ENCODE results near the gene SRPK3. TPM values are rescaled to one million over a fixed set of nuclear protein-coding genes. Genes with fewer than 3 reads are reported as not detected.
A peak's percentile ranks its signal among the peaks of the same experiment; 100 is the strongest.

The SRPK3 gene
- total RNA-seq, 1 donor from 2014 or later = not detected

DNA sequence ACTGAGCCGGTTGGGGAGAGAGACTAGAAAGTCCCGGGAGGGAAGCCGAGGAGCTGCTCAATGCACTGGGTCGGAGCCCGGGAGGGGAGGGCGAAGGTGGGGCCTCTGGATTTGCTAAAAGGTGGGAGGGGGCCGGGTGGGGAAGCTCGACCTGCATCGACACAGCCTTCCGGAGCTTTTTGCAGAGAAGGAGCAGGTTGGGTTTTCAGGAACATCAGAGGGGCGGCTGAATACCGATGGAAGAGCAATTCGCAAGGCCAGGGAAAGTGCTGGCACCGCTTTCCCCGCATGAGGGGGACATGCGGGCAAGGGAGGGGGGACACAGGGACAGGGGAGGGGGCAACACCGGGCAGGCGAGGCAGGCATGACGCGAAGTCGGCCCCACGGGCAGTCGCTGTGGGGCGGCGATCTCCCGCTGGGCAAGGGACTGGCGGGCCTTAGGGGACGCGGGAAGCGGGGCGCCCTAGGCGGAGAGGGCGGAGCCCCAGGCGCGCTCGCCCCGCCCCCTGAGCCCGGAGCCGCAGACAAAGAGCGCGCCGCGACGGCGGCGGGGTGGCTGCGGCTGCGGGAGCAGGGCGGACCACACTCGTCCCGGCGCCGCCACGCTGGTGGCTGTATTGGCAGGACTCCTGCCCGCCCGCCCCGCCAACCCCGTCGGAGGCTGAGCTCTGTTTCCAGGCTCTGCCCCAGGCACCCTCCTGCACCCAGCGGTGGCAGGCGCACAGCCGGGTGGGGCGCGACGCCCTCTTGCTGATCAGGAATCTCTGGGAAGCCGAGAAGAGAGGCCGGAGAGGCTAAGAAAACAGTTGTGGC lies 37.9 kb downstream of the SRPK3 start:
- peak; percentile 35 for DNase-seq (ENCODE audit: low spot score)
- peaks cover 22% of the 10 kb centered on the region for H3K4me1 Mint-ChIP-seq (ENCODE audit: low read depth)
- H3K9me3 Mint-ChIP-seq = no peaks in the 10 kb centered on the region
- peaks cover 13% of the 10 kb centered on the region for H3K27me3 Mint-ChIP-seq (ENCODE audit: low read depth)
- peak overlapping the region; percentile 26 for H3K4me3 Mint-ChIP-seq (ENCODE audit: low read depth)
- no peak overlapping the region for H3K27ac Mint-ChIP-seq
- H3K36me3 Mint-ChIP-seq (ENCODE audit: low read depth) = no peaks in the 10 kb centered on the region
- intact Hi-C loops (cut with micrococcal nuclease) = no loop called here

DNA sequence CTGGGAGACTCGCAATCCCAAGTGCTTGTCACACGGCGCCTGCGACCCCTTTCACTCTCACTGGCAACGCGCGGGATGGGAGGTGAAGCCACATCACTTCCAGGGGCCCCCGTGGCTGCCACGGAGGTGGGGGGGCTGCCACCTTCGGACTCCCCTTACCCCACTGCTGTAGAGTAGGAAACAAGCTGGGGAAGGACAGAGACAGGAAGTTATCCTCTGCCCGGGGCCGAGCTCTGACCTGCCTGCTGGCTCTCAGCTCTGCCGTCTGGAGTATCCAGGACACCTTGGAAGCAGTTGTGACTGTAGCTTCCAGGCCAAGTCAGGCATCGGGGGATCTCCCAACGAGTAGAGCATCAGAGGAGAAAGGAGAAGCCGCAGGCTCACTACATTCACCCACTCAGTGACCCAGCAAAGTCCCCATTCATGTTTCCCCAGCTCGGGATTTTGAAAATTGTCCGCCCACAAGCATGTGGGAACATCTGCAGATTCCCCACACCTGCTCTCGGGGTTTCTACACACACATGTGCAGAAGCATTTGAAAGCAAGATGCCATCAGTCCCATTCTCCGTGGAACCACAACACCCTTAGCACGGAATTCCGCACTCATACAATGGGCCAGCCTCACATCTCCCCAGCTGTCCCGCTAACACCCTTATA lies 38.7 kb downstream of the SRPK3 start:
- no peak for DNase-seq (ENCODE audit: low spot score)
- Mint-ChIP-seq H3K27ac (no peak overlapping the region), H3K27me3 (ENCODE audit: low read depth) (peaks cover 15% of the 10 kb centered on the region), H3K9me3 (no peaks in the 10 kb centered on the region), H3K4me1 (ENCODE audit: low read depth) (peaks cover 22% of the 10 kb centered on the region), H3K4me3 (ENCODE audit: low read depth) (peak overlapping the region; percentile 26), H3K36me3 (ENCODE audit: low read depth) (no peaks in the 10 kb centered on the region)
- intact Hi-C loops (cut with micrococcal nuclease) = no loop called here

DNA sequence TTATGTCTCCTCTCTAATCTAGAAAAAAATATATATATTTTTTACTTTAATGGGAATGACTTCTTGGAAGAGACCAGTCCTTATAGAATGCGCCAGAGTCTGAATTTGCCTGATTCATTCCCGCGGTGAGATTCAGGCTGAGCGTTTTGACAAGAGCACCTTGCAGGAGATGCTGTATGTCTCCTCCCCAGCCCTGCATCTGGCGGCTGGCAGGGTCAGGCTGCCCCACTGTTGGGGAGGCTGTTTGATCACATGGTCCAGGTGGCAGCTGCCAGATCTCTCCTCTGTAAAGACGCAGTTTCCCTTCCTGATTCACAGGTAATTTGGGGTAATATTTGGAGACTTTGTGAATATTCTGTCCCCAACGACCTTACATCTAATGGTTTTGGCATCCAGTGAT lies 39.8 kb downstream of the SRPK3 start:
- Mint-ChIP-seq H3K27me3 (ENCODE audit: low read depth) (peaks cover 8% of the 10 kb centered on the region), H3K4me1 (ENCODE audit: low read depth) (peaks cover 19% of the 10 kb centered on the region), H3K9me3 (no peaks in the 10 kb centered on the region), H3K27ac (no peak overlapping the region), H3K36me3 (ENCODE audit: low read depth) (no peaks in the 10 kb centered on the region), H3K4me3 (ENCODE audit: low read depth) (no peak overlapping the region)
- intact Hi-C loops (cut with micrococcal nuclease) = no loop called here
- DNase-seq (ENCODE audit: low spot score) = no peak

DNA sequence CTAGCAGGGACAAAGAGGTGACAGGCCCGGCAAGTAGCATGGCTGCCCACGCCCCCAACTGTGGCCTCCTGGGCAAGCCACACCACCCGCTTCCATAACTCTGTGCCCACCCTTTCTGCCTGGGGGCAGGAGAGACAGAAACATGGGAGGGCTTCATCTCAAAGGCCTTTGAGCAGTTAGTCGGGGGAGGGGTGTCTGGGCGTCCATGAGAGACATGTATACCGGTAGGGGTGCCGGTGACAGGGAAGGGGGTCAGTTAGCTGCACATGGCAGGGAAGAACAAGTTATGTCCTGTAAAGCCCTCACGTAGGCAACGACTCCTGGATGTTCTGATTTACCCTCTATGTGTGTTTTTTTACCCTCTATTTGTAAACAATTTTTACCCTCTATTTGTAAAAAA lies 40.2 kb downstream of the SRPK3 start:
- intact Hi-C loops (cut with micrococcal nuclease) = no loop called here
- H3K4me3 Mint-ChIP-seq (ENCODE audit: low read depth) = no peak overlapping the region
- no peak for DNase-seq (ENCODE audit: low spot score)
- H3K4me1 Mint-ChIP-seq (ENCODE audit: low read depth) = peaks cover 19% of the 10 kb centered on the region
- no peaks in the 10 kb centered on the region for H3K36me3 Mint-ChIP-seq (ENCODE audit: low read depth)
- H3K27me3 Mint-ChIP-seq (ENCODE audit: low read depth) = peaks cover 8% of the 10 kb centered on the region
- H3K9me3 Mint-ChIP-seq = no peaks in the 10 kb centered on the region
- H3K27ac Mint-ChIP-seq = no peak overlapping the region

DNA sequence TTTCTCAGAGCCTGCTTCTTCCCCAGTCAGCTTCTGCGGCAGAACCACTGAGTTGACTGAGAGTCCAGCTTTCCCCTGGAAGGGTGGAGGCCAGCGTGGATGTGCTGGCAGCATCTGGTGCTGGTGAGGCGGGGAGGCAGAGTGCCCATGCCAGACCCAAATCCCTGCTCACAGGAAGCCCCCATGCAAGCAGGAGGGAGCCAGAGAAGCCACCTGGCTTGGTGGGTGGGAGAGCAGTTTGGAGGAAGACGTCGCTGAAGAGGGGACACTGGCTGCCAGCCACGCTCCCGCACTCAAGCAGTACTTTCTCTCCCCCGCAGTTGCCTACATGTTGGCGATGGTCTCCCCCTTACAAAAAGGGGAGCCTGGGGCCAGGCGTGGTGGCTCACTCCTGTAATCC lies 43.5 kb downstream of the SRPK3 start:
- no peak overlapping the region for H3K27ac Mint-ChIP-seq
- no peak for DNase-seq (ENCODE audit: low spot score)
- intact Hi-C loops (cut with micrococcal nuclease) = no loop called here

DNA sequence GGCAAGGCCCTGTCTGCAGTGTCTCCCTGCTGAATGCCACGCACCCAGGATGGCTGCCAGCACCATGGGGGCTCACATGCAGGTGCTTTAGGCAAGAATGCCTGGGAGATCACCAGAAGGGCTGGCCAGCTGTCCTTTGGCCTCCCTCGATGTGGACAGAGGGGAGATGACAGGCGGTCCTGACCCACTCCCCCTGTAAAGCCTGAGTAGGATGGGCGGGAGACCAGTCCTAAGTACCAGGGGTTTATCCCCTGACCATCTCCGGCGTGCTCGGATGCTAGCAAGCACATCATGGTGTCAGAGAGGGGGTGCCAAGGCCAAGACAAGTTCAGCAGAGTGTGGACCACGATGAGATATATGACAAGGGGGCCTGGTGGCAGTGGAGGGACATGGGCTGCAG lies 44.2 kb downstream of the SRPK3 start:
- Mint-ChIP-seq H3K36me3 (ENCODE audit: low read depth) (no peaks in the 10 kb centered on the region), H3K27ac (no peak overlapping the region), H3K9me3 (no peaks in the 10 kb centered on the region), H3K4me1 (ENCODE audit: low read depth) (peaks cover 14% of the 10 kb centered on the region), H3K4me3 (ENCODE audit: low read depth) (no peak overlapping the region), H3K27me3 (ENCODE audit: low read depth) (peaks cover 23% of the 10 kb centered on the region)
- no peak for DNase-seq (ENCODE audit: low spot score)
- intact Hi-C loops (cut with micrococcal nuclease) = no loop called here

More for the DNA sequence above, 43.5 kb downstream of the SRPK3 start:
- Mint-ChIP-seq H3K27me3 (ENCODE audit: low read depth) (peaks cover 23% of the 10 kb centered on the region), H3K4me1 (ENCODE audit: low read depth) (peaks cover 14% of the 10 kb centered on the region), H3K9me3 (no peaks in the 10 kb centered on the region), H3K36me3 (ENCODE audit: low read depth) (no peaks in the 10 kb centered on the region), H3K4me3 (ENCODE audit: low read depth) (no peak overlapping the region)

DNA sequence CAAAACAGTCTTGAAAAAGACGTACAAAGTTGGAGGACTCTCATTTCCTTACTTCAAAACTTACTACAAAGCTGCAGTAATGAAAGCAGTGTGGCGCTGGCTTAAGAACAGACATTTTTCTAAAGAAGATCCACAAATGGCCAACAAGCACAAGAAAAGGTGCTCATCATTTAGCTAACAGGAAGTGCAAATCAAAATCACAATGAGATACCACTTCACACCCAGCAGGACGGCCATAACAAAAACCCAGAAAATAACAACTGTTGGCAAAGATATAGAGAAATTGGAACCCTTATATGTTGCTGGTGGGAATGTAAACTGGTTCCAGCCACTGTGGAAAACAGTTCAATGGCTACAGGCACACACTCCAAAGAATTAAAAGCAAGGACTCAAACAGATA lies 46.2 kb downstream of the SRPK3 start:
- Mint-ChIP-seq H3K27me3 (ENCODE audit: low read depth) (peaks cover 31% of the 10 kb centered on the region), H3K4me3 (ENCODE audit: low read depth) (no peak overlapping the region), H3K27ac (no peak overlapping the region), H3K36me3 (ENCODE audit: low read depth) (no peaks in the 10 kb centered on the region), H3K9me3 (no peaks in the 10 kb centered on the region), H3K4me1 (ENCODE audit: low read depth) (peaks cover 11% of the 10 kb centered on the region)
- intact Hi-C loops (cut with micrococcal nuclease) = no loop called here
- no peak for DNase-seq (ENCODE audit: low spot score)

DNA sequence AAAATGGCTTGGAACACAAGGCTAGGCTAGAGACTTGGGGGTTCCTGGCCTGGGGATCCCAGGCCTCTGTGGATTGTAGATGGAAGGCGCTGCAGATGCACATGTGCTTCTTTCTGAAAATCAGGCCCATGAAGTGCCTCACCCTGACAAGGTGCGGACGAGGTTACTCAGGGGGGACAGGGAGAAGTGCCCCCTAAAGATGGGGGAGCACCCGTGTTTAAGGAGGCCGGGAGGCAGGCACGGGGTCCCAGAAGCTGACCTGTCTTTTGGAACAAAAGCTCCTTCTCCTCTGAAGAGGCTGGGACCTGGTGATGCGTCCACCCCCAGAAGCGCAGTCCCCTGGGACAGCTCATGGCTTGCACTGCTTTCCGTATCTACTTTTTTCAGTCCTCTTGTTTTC lies 47.1 kb downstream of the SRPK3 start:
- H3K4me3 Mint-ChIP-seq (ENCODE audit: low read depth) = no peak overlapping the region
- DNase-seq (ENCODE audit: low spot score) = no peak
- H3K4me1 Mint-ChIP-seq (ENCODE audit: low read depth) = peaks cover 3% of the 10 kb centered on the region
- intact Hi-C loops (cut with micrococcal nuclease) = no loop called here
- no peak overlapping the region for H3K27ac Mint-ChIP-seq
- H3K36me3 Mint-ChIP-seq (ENCODE audit: low read depth) = no peaks in the 10 kb centered on the region
- peaks cover 34% of the 10 kb centered on the region for H3K27me3 Mint-ChIP-seq (ENCODE audit: low read depth)
- no peaks in the 10 kb centered on the region for H3K9me3 Mint-ChIP-seq

DNA sequence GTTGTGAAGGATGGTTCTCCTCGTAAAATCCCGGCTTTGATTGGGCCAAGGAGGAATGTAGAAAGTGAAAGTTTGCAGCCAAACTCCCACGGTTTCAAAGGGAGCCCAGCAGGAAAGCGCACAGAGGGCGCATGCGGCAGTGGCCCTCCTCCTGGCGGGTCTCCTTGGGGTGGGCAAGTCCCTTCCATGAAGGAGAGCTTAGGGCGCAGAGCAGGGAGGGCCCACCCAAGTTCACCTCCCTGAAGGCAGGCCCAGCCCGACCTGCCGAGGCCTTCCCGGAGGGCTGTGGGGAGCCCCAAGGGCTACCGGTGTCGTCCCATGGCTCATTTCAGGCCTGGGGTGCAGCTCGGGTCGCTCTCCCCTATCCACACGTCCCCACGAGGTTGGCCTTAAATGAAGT lies 47.5 kb downstream of the SRPK3 start:
- intact Hi-C loops (cut with micrococcal nuclease) = no loop called here
- Mint-ChIP-seq H3K4me3 (ENCODE audit: low read depth) (no peak overlapping the region), H3K27ac (no peak overlapping the region)

DNA sequence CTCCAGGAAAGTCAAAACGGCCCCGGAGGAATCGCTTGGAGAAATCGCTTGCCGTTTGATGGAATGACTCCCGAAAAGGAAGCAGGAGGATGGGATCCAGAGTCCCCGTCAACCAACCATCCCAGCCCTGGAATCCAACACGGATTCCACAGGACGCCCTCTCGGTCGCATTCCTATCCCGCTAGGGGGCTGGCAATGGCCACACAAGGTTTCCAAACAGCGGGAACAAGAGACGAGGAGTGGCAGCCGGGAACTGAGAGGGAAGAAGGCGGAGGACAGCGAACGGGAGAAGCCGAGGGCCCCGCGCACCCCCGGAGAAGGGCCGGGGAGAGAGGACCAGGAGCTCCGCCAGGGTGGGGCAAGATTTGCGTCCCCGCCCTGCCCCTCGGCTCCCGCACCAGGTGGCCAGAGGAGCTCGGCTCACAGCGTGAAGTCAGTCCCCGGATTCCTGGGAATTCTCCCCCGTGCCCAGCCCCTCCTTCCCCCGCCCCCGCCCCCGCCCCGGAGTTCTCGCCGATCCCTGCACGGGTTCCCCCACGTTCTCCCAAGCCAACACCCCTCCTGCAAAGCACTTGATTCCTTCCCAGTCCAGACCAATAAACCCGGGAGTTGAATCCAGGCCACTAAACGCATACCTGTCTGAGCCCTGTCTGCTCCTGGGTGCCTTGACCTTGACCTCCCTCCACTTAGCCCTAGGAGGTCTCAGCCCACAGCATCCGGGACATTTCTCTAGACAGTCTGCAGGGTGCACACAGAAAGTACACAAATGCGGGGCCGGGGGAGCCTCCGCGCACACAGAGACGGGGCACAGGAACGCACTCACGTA lies 48.1 kb downstream of the SRPK3 start:
- no peak overlapping the region for H3K4me3 Mint-ChIP-seq (ENCODE audit: low read depth)

More for the DNA sequence above, 47.5 kb downstream of the SRPK3 start:
- H3K4me1 Mint-ChIP-seq (ENCODE audit: low read depth) = peaks cover 3% of the 10 kb centered on the region
- no peaks in the 10 kb centered on the region for H3K36me3 Mint-ChIP-seq (ENCODE audit: low read depth)
- peaks cover 38% of the 10 kb centered on the region for H3K27me3 Mint-ChIP-seq (ENCODE audit: low read depth)
- no peaks in the 10 kb centered on the region for H3K9me3 Mint-ChIP-seq
- DNase-seq (ENCODE audit: low spot score) = no peak

DNA sequence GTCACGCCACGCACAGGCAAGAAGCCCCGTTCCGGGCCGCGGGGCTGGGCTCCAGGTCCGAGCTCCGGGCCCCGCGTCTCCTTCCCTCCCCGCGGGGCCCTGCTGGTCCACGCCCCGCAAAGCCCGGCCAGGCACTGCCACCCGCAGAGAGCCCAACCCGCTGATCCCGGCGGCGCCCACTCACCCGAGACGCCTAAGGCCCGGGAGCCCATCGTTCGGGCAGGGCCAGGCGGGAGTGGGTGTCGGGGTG lies 48.6 kb downstream of the SRPK3 start:
- Mint-ChIP-seq H3K4me1 (ENCODE audit: low read depth) (peaks cover 3% of the 10 kb centered on the region), H3K36me3 (ENCODE audit: low read depth) (no peaks in the 10 kb centered on the region), H3K27ac (no peak overlapping the region), H3K9me3 (no peaks in the 10 kb centered on the region), H3K4me3 (ENCODE audit: low read depth) (no peak overlapping the region), H3K27me3 (ENCODE audit: low read depth) (peaks cover 34% of the 10 kb centered on the region)
- intact Hi-C loops (cut with micrococcal nuclease) = no loop called here
- no peak for DNase-seq (ENCODE audit: low spot score)

More for the DNA sequence above, 48.1 kb downstream of the SRPK3 start:
- H3K4me1 Mint-ChIP-seq (ENCODE audit: low read depth) = peaks cover 3% of the 10 kb centered on the region
- no peaks in the 10 kb centered on the region for H3K9me3 Mint-ChIP-seq
- DNase-seq (ENCODE audit: low spot score) = no peak
- no peaks in the 10 kb centered on the region for H3K36me3 Mint-ChIP-seq (ENCODE audit: low read depth)
- no peak overlapping the region for H3K27ac Mint-ChIP-seq
- peaks cover 38% of the 10 kb centered on the region for H3K27me3 Mint-ChIP-seq (ENCODE audit: low read depth)
- intact Hi-C loops (cut with micrococcal nuclease) = no loop called here

DNA sequence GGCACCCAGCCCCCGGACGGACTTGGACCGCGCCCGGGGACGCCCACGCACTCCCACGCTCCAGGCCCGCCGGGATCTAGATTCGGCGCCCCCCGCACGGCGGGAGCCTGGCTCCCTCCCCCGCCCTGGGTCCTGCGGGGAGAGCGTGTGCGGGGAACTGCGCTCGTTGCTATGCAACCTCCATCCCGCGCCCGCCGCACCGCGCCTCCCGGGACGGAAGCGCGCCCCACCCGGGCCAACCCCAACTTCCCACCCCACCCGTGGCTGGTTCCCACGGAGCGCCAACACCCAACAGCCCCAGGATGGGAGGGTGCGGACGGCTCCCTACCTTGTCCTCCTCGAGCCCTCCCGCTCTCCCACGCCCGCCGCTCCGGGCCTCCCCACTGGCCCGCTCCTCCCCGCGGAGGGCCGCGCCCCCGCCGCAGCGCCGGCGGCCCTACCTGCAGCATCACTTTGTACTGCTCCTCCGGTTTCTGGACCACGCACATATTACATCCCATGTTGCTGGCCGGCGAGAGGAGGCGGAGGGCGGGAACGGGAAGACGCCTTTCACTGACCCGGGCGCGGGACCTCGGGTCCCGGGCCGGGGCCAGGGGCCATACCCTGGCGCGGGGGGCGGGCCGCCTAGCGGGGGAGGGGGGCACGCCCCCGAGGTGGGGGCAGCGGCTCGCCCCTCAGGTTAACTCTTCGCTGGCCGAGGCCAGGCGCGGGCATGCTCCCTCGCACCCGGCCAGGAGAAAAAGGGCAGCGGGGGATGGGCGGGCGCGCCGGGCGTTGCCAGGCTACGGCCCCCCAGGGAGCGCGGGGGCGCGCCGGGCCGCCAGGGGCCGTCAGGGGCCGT lies 49.2 kb downstream of the SRPK3 start, which contains the start of gene PDZD4:
TSS of gene PDZD4 (minus strand) at position 746 of the 841 bp plus-strand sequence. CDS start at position 500, 246 bp downstream.
- Mint-ChIP-seq H3K27me3 (ENCODE audit: low read depth) (peaks cover 34% of the 10 kb centered on the region), H3K9me3 (no peaks in the 10 kb centered on the region), H3K27ac (no peak within 1 kb of the TSS), H3K4me3 (ENCODE audit: low read depth) (no peak within 1 kb of the TSS), H3K4me1 (ENCODE audit: low read depth) (peaks cover 3% of the 10 kb centered on the region), H3K36me3 (ENCODE audit: low read depth) (no peaks in the 10 kb centered on the region)
- intact Hi-C loops (cut with micrococcal nuclease) = no loop called here
- no peak for DNase-seq (ENCODE audit: low spot score)
